IPS-NIHi7 (cell line): ENCODE results near the gene EMILIN3.
"Not testable (repeated sequence)": the region's sequence is repeated elsewhere in the genome, so short reads cannot be mapped to it uniquely, and the experiment has no call there.

Experiments
- DNase-seq: peaks from one replicate; pipeline ENCODE4 v3.0.0; 2012; ENCODE audit warnings: mixed read lengths; ENCODE audit errors: extremely low spot score

The EMILIN3 gene

GRCh38 chr20:41318271-41318649 lies 48.4 kb downstream of the EMILIN3 start:
- DNase-seq, result no peak

- DNase-seq, result peak; percentile 100
These were observed 48.9 kb downstream of the EMILIN3 start, which contains the start of gene ZHX3 for GRCh38 chr20:41317546-41318270. Gene ZHX3 (minus strand): TSS chr20:41317731. CDS start chr20:41204916, 112,815 bp downstream.

DNA sequence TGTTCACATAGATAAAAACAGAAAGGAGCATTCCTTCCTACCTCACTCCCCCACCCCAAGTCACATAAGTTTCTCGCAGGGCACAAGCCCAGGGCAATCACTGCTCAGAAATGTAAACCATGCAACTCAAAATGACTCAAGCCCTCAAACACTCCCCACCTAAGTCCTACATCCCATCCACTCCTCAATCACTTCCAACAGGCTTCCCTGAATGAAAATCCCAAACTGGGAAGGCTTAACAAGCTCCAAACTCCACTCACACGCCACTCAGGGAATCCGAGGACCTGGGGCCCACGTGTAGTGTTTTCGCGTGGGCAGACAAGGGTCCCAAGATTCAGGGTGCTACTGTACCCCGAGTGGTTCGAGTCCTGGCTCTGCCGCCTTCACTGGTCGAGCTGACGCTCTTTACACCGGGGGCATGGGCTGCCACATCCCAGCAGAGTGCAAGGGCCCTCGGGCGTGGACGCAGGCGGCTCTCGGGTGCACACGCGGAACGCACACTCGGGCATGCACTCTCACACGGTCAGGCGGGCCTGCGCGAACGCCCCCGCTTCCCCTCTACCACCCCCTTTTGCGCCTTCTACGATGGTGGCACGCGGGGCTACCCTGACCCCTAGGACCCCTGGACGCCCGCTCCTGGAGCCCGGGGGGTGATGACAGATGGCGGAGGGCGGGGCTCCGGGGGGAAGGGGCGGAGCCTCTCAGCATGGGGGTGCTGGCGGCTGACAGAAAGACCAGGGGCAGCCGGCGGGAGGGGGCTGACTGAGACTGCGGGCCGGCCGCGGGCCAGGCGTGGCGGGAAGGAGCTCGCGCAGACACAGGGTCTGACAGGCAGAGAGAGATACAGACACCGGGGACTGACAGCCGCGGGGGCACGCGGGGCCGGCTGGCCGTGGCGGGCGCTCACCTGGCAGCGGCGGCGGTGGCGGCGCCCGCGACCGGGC lies 49.7 kb downstream of the EMILIN3 start:
- DNase-seq, result peak; percentile 85

DNA sequence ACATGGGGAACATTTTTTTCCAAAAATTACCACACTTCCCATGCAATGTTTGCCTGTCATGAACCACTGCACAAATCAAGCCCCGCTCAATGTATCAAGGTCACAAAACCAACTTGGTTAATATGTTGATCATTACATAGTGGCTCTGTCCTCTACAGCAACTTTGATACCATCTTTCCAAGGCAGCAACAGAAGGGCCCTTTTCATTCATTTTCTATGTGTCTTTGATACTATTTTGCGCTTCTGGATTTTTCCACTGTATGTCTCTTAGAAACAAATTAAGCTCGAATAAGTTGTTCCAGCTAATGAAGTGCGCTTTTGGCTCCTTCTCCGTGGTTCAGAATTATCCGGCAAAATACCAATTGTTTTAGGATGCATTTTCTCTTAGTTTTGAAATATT lies 50.6 kb downstream of the EMILIN3 start:
- DNase-seq, result no peak

DNA sequence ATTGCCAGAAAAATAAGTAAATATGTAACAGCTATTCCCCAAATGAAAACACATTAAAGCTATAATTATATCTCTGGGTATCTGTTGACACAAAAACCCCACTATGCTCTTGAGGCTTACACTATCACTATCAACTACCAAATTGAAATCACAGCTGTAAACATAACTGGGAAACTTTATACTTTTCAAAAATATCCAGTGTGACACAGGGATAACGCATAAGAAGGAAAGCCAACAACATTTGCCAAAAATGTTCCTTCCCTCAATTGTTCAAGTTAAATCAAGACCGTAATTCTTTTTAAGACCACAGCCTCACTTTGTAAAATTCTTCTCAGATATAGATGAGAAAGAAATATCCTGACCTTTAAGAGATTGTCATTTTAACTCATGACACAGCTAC lies 52.2 kb downstream of the EMILIN3 start:
- DNase-seq, result no peak

- not testable (repeated sequence) for DNase-seq
These were observed 54.6 kb downstream of the EMILIN3 start for GRCh38 chr20:41312009-41312408.
